Activated CD4-positive, alpha-beta memory T cell treated with anti-CD3 and anti-CD28 coated beads for 36 hours (primary cell): Measurements from ENCODE around the gene CNTNAP5. TPM values are rescaled to one million over a fixed set of nuclear protein-coding genes. Genes with fewer than 3 reads are reported as not detected.

Source experiments
- CTCF ChIA-PET: fragments of 350-600 bp; sonication (Branson Sonifier 250); formaldehyde crosslinking; loops from one replicate; lab custom pipeline; 2021; ENCODE audit warnings: antibody characterized with exemption, inconsistent platforms; lab: Charles Lee
- POLR2A ChIA-PET: fragments of 350-600 bp; sonication (Branson Sonifier 250); formaldehyde crosslinking; loops from one replicate; lab custom pipeline; 2021; ENCODE audit warnings: antibody characterized with exemption; lab: Charles Lee
- DNase-seq: peaks from one replicate; pipeline ENCODE4 v3.0.0-alpha.2; 2020
- H3K27ac Mint-ChIP-seq: one replicate; pipeline ENCODE4 v1.8.0; 2021; ENCODE audit warnings: mixed read lengths
- H3K27me3 Mint-ChIP-seq: one replicate; pipeline ENCODE4 v1.8.0; 2021; ENCODE audit warnings: mixed read lengths
- H3K36me3 Mint-ChIP-seq: one replicate; pipeline ENCODE4 v1.8.0; 2021; ENCODE audit warnings: mixed read lengths
- H3K4me1 Mint-ChIP-seq: one replicate; pipeline ENCODE4 v1.8.0; 2021; ENCODE audit warnings: low read depth, mixed read lengths
- H3K4me3 Mint-ChIP-seq: one replicate; pipeline ENCODE4 v1.8.0; 2021; ENCODE audit warnings: mild to moderate bottlenecking, mixed read lengths
- H3K9me3 Mint-ChIP-seq: one replicate; pipeline ENCODE4 v1.8.0; 2021; ENCODE audit warnings: mixed read lengths
- intact Hi-C: fragments of 100-400 bp; cut with micrococcal nuclease; formaldehyde crosslinking; loops from one replicate; pipeline ENCODE4 v1.15.1; 2023
- total RNA-seq, 2 experiments: library from RNA; stranded (reverse); gene quantifications; one replicate each; pipeline ENCODE4 v1.2.3, GENCODE V29; 2021

Gene CNTNAP5
- total RNA-seq, 2 experiments from 2014 or later = not detected

DNA sequence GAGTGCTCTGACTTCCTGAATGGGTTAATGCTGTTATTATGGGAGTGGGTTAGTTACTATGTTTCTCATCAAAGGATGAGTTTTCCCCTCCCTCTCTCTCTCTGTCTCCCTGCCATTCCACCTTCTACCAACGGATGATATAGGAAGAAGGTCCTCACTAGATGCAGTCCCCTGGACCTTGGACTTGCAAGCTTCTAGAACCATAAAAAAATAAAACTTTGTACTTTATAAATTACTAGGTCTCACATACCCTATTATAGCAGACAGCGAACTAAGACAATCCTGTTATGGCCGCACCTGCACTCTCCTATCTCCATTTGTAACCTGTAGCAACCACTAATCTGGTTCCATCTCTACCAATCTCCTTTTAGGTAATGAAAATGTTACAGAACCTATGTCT, 564.9 kb downstream of the CNTNAP5 start:
- Mint-ChIP-seq H3K27me3 (no peaks in the 10 kb centered on the region), H3K4me1 (no peaks in the 10 kb centered on the region), H3K4me3 (no peak overlapping the region), H3K27ac (no peak overlapping the region), H3K9me3 (peaks cover 4% of the 10 kb centered on the region), H3K36me3 (no peaks in the 10 kb centered on the region)
- ChIA-PET POLR2A (no interaction called here), CTCF (no interaction called here)
- intact Hi-C loops = no loop called here
- no peak for DNase-seq

DNA sequence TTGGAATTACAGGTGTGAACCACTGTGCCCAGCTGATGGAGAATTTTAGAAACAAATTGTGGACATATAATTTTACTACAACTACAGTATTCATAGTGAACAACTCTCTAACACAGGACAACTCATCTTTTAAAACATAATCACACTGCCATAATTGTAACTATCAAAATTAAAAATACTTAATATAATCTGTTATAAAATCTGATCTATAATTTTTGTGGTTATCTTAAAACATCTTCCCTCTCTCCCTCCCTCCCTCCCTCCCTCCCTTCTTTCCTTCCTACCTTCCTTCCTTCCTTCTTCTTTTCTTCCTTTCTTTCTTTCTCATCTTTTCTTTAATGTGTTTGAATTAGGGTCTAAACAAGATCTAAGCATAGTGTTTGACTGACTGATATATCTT, 577.7 kb downstream of the CNTNAP5 start:
- H3K4me1 Mint-ChIP-seq = no peaks in the 10 kb centered on the region
- intact Hi-C loops = no loop called here
- ChIA-PET POLR2A (no interaction called here), CTCF (no interaction called here)
- no peaks in the 10 kb centered on the region for H3K36me3 Mint-ChIP-seq
- H3K27ac Mint-ChIP-seq = no peak overlapping the region
- no peak for DNase-seq
- H3K27me3 Mint-ChIP-seq = no peaks in the 10 kb centered on the region
- H3K9me3 Mint-ChIP-seq = peaks cover 9% of the 10 kb centered on the region
- H3K4me3 Mint-ChIP-seq = no peak overlapping the region

DNA sequence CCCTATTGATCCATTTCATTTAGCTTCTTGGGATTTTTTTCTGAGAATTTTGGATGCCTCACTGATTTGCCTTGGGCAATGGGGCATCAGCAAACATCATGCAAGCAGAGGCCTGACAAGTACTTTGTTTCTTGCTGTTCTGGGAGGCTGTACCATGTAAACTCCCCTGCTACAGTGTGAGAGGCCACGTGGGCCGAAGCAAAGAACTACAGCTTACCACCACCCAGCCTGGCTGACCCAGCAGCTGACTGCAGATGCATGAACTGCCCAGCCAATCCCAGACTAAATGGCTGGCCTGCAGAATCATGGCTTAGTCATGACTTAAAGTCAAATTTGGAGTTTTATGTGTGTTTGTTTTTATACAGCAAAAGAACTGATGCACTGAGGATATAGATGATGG, 579.9 kb downstream of the CNTNAP5 start:
- CTCF ChIA-PET = no interaction called here
- H3K27ac Mint-ChIP-seq = no peak overlapping the region
- intact Hi-C loops = no loop called here
- H3K9me3 Mint-ChIP-seq = peaks cover 7% of the 10 kb centered on the region
- DNase-seq = no peak
- no peaks in the 10 kb centered on the region for H3K36me3 Mint-ChIP-seq
- POLR2A ChIA-PET = no interaction called here
- H3K4me1 Mint-ChIP-seq = no peaks in the 10 kb centered on the region
- no peaks in the 10 kb centered on the region for H3K27me3 Mint-ChIP-seq
- H3K4me3 Mint-ChIP-seq = no peak overlapping the region

DNA sequence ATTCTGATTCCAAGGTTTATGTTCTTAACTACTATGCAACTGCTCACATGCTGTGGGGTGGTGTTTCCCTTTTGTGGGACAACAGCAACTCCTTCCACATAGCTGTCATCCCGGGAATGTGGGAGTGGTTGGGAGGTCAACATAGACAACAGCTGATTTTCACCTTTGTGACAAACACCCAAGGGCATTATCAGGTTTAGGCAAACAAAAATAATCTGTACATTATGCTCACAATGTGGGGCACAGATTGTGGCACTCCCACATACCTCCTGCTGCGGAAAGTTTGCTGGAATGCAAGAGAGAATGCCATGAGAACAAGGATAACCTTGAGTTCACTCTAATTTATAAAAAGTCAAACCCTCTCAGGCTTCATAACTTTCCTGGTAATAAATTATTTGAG, 582.6 kb downstream of the CNTNAP5 start:
- DNase-seq = no peak
- CTCF ChIA-PET = no interaction called here
- no peak overlapping the region for H3K27ac Mint-ChIP-seq
- no peaks in the 10 kb centered on the region for H3K36me3 Mint-ChIP-seq
- no peak overlapping the region for H3K4me3 Mint-ChIP-seq
- POLR2A ChIA-PET = no interaction called here
- H3K4me1 Mint-ChIP-seq = no peaks in the 10 kb centered on the region
- no peaks in the 10 kb centered on the region for H3K9me3 Mint-ChIP-seq
- intact Hi-C loops = no loop called here
- no peaks in the 10 kb centered on the region for H3K27me3 Mint-ChIP-seq

DNA sequence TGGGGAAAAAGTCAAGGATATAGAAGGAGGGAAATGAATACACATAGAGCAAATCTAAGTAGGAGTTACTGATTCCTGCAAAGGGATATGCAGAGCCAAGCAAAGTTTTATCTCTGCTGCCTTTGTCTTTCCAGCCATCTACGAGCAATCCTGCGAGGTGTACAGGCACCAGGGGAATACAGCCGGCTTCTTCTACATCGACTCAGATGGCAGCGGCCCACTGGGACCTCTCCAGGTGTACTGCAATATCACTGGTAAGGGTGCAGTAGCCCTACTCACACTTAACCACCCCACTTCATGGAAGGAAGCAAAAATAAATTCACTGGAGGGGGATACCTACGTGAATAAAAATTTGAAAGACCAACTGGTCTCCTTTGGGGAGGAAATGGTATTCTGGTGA, 584.6 kb downstream of the CNTNAP5 start:
- Mint-ChIP-seq H3K36me3 (no peaks in the 10 kb centered on the region), H3K9me3 (no peaks in the 10 kb centered on the region), H3K4me3 (no peak overlapping the region), H3K27ac (no peak overlapping the region), H3K4me1 (no peaks in the 10 kb centered on the region), H3K27me3 (no peaks in the 10 kb centered on the region)
- CTCF ChIA-PET = no interaction called here
- POLR2A ChIA-PET = no interaction called here
- DNase-seq = no peak
- intact Hi-C loops = no loop called here

DNA sequence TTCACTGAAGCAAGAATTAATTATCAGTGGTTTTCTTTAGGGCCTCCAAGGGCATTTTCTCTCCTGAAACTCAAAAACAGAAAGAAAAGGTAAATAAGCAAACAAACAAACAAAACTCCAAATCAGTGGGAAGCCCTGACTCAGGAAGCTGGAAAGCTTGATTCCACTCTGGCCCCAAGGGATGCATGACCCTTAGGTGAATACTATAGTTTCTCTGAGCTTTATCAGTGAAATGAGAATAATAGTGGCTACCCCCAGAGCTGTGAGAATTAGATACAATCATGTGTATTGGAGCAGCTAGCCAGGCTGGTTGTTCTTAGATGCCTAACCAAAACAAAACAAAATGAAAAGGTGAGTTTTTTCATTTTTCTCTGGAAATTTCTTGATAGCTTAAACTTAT, 585.1 kb downstream of the CNTNAP5 start:
- ChIA-PET POLR2A (no interaction called here), CTCF (no interaction called here)
- no peak overlapping the region for H3K27ac Mint-ChIP-seq
- intact Hi-C loops = no loop called here
- H3K27me3 Mint-ChIP-seq = no peaks in the 10 kb centered on the region
- no peaks in the 10 kb centered on the region for H3K36me3 Mint-ChIP-seq
- DNase-seq = no peak
- no peaks in the 10 kb centered on the region for H3K9me3 Mint-ChIP-seq
- H3K4me3 Mint-ChIP-seq = no peak overlapping the region
- H3K4me1 Mint-ChIP-seq = no peaks in the 10 kb centered on the region

DNA sequence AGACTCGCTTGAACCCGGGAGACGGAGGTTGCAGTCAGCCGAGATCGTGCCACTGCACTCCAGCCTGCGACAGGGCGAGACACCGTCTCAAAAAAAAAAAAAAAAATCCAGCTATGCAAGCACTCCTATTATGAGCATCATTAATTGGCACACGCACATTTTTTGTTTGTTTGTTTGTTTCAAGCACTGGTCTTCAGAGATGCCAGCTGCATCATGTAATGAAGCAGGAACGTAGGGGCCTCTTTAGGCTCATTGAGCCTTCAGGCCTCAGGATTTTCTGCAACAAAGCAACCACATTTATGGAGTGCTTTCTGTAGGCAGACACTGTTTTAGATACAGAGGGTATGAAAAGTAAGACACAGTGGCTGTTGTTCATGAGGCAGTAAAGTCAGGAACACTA, 585.8 kb downstream of the CNTNAP5 start:
- no peaks in the 10 kb centered on the region for H3K36me3 Mint-ChIP-seq
- ChIA-PET POLR2A (no interaction called here), CTCF (no interaction called here)
- H3K27me3 Mint-ChIP-seq = no peaks in the 10 kb centered on the region
- no peak overlapping the region for H3K27ac Mint-ChIP-seq
- no peaks in the 10 kb centered on the region for H3K9me3 Mint-ChIP-seq
- H3K4me1 Mint-ChIP-seq = no peaks in the 10 kb centered on the region
- DNase-seq = no peak
- intact Hi-C loops = no loop called here
- H3K4me3 Mint-ChIP-seq = no peak overlapping the region

DNA sequence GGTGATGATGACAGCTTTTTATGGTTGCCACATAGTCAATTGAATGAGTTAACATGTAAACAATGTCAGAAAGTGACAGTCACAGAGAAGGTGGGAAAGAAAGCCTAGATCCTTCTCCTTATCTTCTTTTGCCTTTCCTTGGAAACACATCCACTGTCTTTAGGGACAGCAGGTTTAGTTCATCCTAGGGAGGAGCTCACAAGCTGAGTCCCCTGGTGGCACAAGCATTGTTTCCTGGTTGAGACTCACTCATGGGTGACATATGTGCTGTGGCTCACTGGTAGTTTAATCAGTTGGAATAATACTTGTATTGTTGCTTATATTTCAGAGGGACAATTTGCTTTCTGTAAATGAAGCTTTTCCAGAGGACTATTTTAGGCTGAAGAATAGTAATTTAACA, 598.5 kb downstream of the CNTNAP5 start:
- Mint-ChIP-seq H3K27ac (no peak overlapping the region), H3K9me3 (peaks cover 6% of the 10 kb centered on the region), H3K36me3 (no peaks in the 10 kb centered on the region), H3K27me3 (no peaks in the 10 kb centered on the region), H3K4me3 (no peak overlapping the region), H3K4me1 (no peaks in the 10 kb centered on the region)
- intact Hi-C loops = no loop called here
- DNase-seq = no peak
- ChIA-PET CTCF (no interaction called here), POLR2A (no interaction called here)

DNA sequence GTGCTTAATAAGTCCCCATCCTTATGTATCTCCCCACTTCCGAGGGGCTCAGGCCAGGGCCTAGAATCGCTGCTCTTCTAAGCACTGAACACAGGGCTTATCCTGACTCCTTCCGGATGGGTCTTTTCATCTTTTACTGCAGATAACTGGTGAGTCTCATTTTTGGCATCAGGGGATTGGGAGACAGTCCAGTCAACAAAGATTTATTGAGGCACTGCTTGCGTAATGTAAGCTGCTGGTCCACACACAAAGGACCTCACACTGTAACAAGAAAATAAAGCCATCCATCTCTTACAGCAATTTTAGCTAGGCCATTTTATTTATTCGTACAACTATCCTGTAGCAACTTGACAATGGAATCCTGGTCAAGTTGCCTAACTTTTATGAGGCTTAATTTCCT, 600.5 kb downstream of the CNTNAP5 start:
- Mint-ChIP-seq H3K9me3 (peaks cover 8% of the 10 kb centered on the region), H3K4me1 (no peaks in the 10 kb centered on the region), H3K27ac (no peak overlapping the region), H3K27me3 (no peaks in the 10 kb centered on the region), H3K36me3 (no peaks in the 10 kb centered on the region), H3K4me3 (no peak overlapping the region)
- no peak for DNase-seq
- POLR2A ChIA-PET = no interaction called here
- intact Hi-C loops = no loop called here
- CTCF ChIA-PET = no interaction called here

DNA sequence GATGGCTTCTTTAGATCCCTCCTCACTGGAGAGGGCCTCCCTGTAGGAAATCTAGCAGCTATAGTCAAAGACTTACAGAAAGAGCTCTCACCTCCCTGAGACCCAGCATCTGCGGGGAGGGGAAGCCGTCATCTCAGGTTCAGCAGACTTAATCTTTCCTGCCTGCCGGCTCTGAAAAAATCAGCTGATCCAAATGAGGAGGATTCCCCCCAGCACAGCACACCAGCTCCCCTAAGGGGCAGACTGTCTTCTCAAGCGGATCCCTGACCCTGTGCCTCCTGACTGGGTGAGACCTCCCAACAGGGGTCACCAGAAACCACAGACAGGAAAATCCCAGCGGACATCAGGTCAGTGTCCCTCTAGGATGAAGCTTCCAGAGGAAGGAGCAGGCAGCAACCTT, 601.9 kb downstream of the CNTNAP5 start:
- peaks cover 16% of the 10 kb centered on the region for H3K9me3 Mint-ChIP-seq
- ChIA-PET CTCF (no interaction called here), POLR2A (no interaction called here)
- intact Hi-C loops = no loop called here
- H3K27me3 Mint-ChIP-seq = no peaks in the 10 kb centered on the region
- no peaks in the 10 kb centered on the region for H3K4me1 Mint-ChIP-seq
- DNase-seq = no peak
- no peaks in the 10 kb centered on the region for H3K36me3 Mint-ChIP-seq
- no peak overlapping the region for H3K4me3 Mint-ChIP-seq
- no peak overlapping the region for H3K27ac Mint-ChIP-seq

DNA sequence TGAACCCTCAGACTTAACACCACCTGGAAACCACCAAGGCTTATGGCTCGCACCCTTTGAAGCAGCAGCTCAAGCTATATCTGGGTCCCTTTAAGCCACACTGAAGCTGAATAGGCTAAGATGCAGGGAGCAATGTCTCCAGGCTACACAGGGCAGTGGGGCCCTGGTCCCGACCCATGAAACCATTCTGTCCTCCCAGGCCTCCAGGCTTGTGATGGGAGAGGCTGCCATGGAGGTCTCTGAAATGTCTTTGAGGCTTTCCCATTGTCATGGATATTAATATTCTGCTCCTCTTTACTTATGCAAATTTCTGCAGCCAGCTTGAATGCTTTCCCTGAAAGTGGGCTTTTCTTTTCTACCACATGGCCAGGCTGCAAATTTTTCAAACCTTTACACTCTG, 608.7 kb downstream of the CNTNAP5 start:
- Mint-ChIP-seq H3K4me1 (no peaks in the 10 kb centered on the region), H3K4me3 (no peak overlapping the region), H3K27me3 (no peaks in the 10 kb centered on the region), H3K36me3 (no peaks in the 10 kb centered on the region), H3K27ac (no peak overlapping the region), H3K9me3 (peaks cover 20% of the 10 kb centered on the region)
- intact Hi-C loops = no loop called here
- CTCF ChIA-PET = no interaction called here
- no peak for DNase-seq
- POLR2A ChIA-PET = no interaction called here

DNA sequence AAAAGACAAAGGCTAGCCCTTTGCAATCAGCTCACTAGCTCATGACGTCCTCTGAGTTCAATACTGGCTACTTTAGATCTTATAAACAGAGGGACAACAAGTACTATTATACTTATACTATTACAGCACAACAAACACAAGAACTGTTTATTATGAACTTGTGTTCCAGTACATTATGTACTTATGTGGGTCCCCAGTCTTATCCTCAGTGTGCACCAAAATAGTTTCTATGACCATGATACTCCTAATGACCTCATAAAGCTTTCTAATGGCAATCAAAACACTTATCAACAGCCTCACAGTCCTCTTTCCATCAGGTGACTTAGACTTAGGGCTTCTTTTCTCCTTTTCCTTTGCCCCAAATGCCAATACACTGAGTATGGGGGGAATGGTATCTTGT, 614.4 kb downstream of the CNTNAP5 start:
- no peak for DNase-seq
- ChIA-PET POLR2A (no interaction called here), CTCF (no interaction called here)
- no peaks in the 10 kb centered on the region for H3K9me3 Mint-ChIP-seq
- H3K27me3 Mint-ChIP-seq = no peaks in the 10 kb centered on the region
- intact Hi-C loops = no loop called here
- no peak overlapping the region for H3K4me3 Mint-ChIP-seq
- no peaks in the 10 kb centered on the region for H3K36me3 Mint-ChIP-seq
- no peaks in the 10 kb centered on the region for H3K4me1 Mint-ChIP-seq
- H3K27ac Mint-ChIP-seq = no peak overlapping the region

DNA sequence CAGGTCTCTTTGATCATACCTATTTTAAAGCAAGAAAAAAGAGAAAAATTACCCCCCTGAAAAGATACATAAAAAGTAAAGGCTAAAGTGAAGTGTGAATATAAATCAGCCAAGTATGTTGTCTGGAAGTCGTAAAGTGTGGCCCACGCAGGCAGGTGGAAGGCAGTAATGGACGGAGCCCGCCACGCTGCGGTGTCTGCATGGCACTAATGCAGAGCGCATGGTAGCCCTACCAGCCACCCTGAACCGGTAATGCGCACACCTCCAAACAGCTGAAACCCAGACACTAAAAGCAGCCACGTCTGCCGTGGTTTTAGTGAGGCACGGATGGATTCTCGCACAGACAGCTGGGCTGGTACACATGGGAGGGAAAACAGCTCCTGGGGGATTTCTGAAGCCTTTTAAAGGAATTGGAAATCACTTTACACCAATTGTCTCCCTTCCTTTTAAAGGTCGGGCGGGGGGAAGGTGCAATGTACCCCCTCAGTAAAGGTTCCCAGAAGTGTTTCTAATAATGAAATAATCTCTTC, 615.2 kb downstream of the CNTNAP5 start:
- ChIA-PET CTCF (no interaction called here), POLR2A (no interaction called here)
- no peak overlapping the region for H3K27ac Mint-ChIP-seq
- no peak for DNase-seq
- H3K4me3 Mint-ChIP-seq = no peak overlapping the region
- no peaks in the 10 kb centered on the region for H3K36me3 Mint-ChIP-seq
- intact Hi-C loops = no loop called here
- no peaks in the 10 kb centered on the region for H3K4me1 Mint-ChIP-seq
- H3K27me3 Mint-ChIP-seq = no peaks in the 10 kb centered on the region
- H3K9me3 Mint-ChIP-seq = no peaks in the 10 kb centered on the region
